GM21526 (cell line): Measurements from ENCODE around the gene TJP3.

Experiments
- ATAC-seq: cut with Tn5 transposase; IDR thresholded peaks from one replicate; pipeline ENCODE4 v1.9.1; 2021; ENCODE audit warnings: moderate library complexity; ENCODE audit not compliant: unreplicated experiment, low FRiP score

TJP3 gene

GRCh38 chr19:3781603-3782002 lies 73.4 kb downstream of the TJP3 start:
- ATAC-seq: no peak

- no peak for ATAC-seq
Measured at GRCh38 chr19:3782330-3782729, 74.1 kb downstream of the TJP3 start.

- ATAC-seq: no peak
Measured at GRCh38 chr19:3782903-3783302, 74.7 kb downstream of the TJP3 start.

GRCh38 chr19:3783660-3784584 lies 75.7 kb downstream of the TJP3 start:
- ATAC-seq: no peak

- no peak for ATAC-seq
Measured at GRCh38 chr19:3784607-3785450, 76.6 kb downstream of the TJP3 start.

- ATAC-seq: no peak
Measured at GRCh38 chr19:3785451-3785937, 77.3 kb downstream of the TJP3 start.

- ATAC-seq: no peak
Measured at GRCh38 chr19:3785938-3786824, 78.0 kb downstream of the TJP3 start, which contains the start of gene MATK. Gene MATK, minus strand, starts transcription at chr19:3786381. Its CDS starts 1,246 bp downstream, at chr19:3785135.

- ATAC-seq: no peak
Measured at GRCh38 chr19:3788996-3789778, 81.0 kb downstream of the TJP3 start.

- no peak for ATAC-seq
Measured at GRCh38 chr19:3790209-3790734, 82.1 kb downstream of the TJP3 start.

GRCh38 chr19:3790941-3791340 lies 82.8 kb downstream of the TJP3 start:
- no peak for ATAC-seq

GRCh38 chr19:3792114-3792513 lies 83.9 kb downstream of the TJP3 start:
- ATAC-seq: no peak

GRCh38 chr19:3793799-3794198 lies 85.6 kb downstream of the TJP3 start:
- ATAC-seq: no peak

GRCh38 chr19:3796358-3796757 lies 88.2 kb downstream of the TJP3 start:
- no peak for ATAC-seq

- ATAC-seq: no peak
Measured at GRCh38 chr19:3798137-3798536, 90.0 kb downstream of the TJP3 start.
